Suprapubic skin (tissue), 3 donors: ENCODE data around the gene SLIT1.

Source experiments
- POLR2A ChIP-seq, 2 donors: fragments of 450-650 bp; IDR thresholded peaks; one replicate each; pipeline ENCODE4 v1.6.1; 2017; ENCODE audit warnings: antibody characterized with exemption in 2 of 2, mild to moderate bottlenecking in 2 of 2, moderate library complexity in 2 of 2
- TF ChIP-seq, protein P1 (sequence below), 2 donors: fragments of 200-600 bp in 1 of 2; fragments of 450-650 bp in 1 of 2; sonication (generic) in 1 of 2; IDR thresholded peaks; one replicate each; pipeline ENCODE4 v1.5.1; 2016 to 2019; ENCODE audit warnings: antibody characterized with exemption in 2 of 2, mild to moderate bottlenecking in 1 of 2, moderate library complexity in 1 of 2

DNA sequence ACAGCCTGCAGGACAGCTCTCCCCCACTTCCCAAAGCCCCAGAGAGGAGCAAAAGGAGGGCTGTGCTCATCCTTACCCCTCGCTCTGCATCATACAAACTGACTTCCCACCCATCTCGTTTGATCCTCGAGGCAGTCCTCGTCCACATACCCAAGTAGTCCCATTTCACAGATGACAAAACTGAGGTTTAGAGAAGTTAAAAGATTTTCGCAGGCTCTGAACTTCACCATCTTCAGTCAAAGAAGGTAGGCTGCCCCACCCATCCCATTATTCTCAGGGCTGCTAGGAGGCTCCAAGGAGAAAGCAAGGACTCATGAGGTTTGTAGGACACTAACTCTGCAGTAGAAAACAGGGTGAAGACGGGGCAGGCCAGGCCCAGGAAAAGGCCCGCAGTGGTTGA, 147.1 kb downstream of the SLIT1 start:
- TF ChIP-seq, protein P1, sequence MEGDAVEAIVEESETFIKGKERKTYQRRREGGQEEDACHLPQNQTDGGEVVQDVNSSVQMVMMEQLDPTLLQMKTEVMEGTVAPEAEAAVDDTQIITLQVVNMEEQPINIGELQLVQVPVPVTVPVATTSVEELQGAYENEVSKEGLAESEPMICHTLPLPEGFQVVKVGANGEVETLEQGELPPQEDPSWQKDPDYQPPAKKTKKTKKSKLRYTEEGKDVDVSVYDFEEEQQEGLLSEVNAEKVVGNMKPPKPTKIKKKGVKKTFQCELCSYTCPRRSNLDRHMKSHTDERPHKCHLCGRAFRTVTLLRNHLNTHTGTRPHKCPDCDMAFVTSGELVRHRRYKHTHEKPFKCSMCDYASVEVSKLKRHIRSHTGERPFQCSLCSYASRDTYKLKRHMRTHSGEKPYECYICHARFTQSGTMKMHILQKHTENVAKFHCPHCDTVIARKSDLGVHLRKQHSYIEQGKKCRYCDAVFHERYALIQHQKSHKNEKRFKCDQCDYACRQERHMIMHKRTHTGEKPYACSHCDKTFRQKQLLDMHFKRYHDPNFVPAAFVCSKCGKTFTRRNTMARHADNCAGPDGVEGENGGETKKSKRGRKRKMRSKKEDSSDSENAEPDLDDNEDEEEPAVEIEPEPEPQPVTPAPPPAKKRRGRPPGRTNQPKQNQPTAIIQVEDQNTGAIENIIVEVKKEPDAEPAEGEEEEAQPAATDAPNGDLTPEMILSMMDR (IDR thresholded peaks at IDR 0.05) = no peak
- no peak for TF ChIP-seq POLR2A (IDR thresholded peaks at IDR 0.05)
